SHP77 (cell line): Measurements from ENCODE around the gene ULBP2.
A peak's percentile ranks its signal among the peaks of the same experiment; 100 is the strongest.
"Not testable (repeated sequence)": the region's sequence is repeated elsewhere in the genome, so short reads cannot be mapped to it uniquely, and the experiment has no call there.

Source experiments
- DNase-seq, 2 experiments: peaks; one replicate each; lab custom pipeline; 2025; lab: John Stamatoyannopoulos, UW

ULBP2 gene

DNA sequence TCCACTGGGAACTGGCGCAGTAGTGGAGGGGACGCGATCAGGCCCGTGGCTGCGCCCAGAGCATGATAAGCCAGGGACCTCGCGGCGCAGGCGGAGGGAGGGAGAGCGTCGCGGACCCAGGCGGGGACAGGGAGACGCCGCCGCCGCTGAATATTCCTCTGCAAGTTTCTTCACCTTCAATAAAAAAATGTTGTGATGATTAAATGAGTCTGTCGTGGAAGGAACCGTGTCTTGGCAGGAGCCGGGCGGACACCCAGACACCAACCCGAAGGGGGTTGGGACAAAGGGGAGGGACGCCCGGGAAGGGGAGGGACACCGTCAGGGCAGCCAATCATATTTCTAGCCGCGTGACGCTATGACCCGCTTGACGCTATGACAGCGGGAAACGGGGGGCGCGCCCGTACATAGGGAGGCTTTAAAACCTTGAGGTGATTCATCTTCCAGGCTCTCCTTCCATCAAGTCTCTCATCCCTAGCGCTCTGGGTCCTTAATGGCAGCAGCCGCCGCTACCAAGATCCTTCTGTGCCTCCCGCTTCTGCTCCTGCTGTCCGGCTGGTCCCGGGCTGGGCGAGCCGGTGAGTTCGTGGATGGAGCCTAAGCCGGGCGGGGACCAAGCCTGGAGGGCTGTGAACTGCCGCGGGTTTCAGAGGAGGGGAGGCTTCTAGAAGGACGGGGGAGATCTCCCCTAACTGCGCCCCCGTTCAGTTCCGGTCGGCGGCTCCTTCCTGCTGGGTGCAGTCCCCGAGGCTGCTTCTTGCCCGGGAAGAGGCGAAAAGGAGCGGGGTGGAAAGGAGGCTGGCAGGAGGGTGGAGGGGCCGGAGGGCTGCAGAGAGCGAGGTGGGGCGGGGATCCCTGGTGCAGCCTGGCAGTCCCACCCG lies at the start of gene ULBP2:
ULBP2 (plus strand) TSS at position 432 of the 878 bp plus-strand sequence; CDS start at position 491, 59 bp downstream.
- peak; percentile 68 to 72 for DNase-seq

DNA sequence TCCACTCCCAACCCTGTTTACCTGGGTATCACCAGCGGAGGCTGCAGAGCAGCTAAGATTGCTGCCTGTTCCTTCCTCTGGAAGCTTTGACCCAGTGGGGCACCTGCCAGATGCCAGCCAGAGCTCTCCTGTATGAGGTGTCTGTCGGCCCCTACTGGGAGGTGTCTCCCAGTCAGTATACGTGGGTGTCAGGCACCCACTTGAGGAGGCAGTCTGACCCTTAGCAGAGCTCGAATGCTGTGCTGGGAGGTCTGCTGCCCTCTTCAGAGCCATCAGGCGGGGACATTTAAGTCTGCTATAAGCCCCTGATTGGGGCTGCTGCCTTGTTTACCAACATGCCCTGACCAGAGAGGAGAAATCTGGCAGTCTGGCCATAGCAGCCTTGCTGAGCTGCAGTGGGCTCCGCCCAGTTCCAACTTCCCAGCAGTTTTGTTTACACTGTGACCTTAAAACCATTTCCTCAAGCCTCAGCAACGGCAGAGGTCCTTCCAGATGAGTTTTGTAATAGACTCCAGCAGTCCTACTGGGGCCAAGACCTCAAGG lies 46.7 kb upstream of the ULBP2 start:
- DNase-seq: no peak

- DNase-seq: peak; percentile 76 to 86
Observed at GRCh38 chr6:149895833-149896271, 46.0 kb upstream of the ULBP2 start.

- DNase-seq: no peak
Observed at GRCh38 chr6:149896491-149896890, 45.3 kb upstream of the ULBP2 start.

DNA sequence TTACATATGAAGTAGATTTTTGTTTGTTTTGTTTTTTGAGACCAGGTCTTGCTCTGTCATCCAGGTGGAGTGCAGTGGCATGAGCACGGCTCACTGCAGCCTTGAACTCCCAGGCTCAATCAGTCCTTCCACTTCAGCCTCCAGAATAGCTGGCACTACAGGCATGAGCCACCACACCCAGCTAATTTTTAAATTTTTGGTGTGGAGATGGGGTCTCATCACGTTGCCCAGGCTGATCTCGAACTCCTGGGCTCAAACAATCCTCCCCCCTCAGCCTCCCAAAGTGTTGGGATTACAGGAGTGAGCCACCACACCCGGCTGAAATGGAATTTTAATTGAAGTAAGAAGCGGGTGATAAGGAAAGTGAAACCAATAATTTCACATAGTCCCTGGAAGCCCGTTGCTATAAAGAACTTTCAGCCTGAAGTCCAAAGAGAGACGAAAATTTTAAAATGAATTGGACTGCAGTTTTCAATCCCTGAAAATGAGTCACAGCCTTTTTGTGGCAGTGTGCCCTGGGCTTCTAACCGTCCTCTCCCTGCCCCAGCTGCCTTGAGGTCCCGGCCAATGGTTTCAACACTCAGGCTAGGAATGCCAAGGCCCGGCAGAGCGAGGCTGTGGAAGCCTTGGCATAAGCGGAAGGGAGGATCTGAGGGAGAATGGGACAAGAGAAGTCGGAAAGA lies 44.7 kb upstream of the ULBP2 start:
- DNase-seq: no peak

DNA sequence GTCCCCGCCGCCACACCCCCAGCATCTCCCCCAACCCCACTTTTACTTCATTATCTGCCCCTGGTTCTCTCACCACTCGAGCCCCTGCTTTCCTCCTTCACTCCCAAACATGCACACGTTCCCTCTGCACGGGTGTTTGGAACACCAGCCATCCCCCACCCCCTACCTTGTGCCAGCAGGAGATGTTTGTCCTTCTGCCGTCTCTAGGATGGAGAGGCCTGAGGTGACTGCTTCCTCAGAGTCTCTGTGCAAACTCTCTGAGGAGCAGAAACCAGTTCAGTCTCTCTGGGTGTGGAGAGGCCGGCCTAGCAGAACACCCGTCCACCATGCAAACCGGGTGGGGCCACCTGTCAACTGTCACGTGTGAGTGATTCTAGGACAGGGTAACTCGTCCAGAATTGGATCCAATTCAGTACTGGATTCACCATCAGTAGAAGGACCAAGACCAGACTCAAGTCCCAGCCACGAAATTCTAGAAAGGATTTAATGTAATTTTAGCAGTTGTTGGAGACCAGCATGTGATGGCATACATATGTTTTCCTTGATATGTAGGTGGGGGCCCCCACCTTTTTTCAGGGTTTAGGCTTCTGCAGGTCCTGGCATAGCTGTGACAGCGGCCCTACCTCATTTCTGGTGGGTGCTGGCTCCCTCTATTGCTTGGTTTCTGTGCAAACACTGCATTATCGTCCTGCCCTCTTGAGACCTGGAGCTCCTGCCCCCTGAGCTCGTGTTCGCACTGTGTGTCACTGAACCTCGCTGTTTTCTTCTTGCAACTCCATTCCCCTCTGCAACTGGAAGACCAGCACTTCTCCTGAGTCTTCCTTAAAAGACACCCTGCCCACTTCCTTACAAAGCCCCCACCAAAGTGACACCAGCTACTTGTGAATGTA lies 43.7 kb upstream of the ULBP2 start, which contains the start of gene RAET1E:
RAET1E (minus strand) TSS at position 259 of the 890 bp plus-strand sequence. CDS start 7,212 bp downstream, outside the sequence.
- DNase-seq: peak in 1 of 2 experiments; percentile 16

GRCh38 chr6:149898966-149899365 lies 42.8 kb upstream of the ULBP2 start:
- DNase-seq: no peak

DNA sequence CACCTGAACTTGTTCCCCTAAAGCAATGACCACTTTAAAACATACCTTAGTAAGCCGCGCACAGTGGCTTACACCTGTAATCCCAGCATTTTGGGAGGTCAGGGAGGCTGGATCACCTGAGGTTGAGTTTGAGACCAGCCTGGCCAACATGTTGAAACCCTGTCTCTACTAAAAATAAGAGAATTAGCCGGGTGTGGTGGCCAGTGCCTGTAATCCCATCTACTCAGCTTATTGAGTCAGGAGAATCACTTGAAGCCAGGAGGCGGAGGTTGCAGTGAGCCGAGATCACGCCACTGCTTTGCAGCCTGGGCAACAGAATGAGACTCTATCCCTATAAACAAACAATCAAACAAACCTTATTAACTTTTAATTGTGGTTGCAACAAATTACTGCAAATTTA lies 42.3 kb upstream of the ULBP2 start:
- DNase-seq: no peak

- no peak for DNase-seq
Observed at GRCh38 chr6:149899926-149900619, 41.7 kb upstream of the ULBP2 start.

- DNase-seq: no peak
Observed at GRCh38 chr6:149900620-149901443, 41.0 kb upstream of the ULBP2 start.

DNA sequence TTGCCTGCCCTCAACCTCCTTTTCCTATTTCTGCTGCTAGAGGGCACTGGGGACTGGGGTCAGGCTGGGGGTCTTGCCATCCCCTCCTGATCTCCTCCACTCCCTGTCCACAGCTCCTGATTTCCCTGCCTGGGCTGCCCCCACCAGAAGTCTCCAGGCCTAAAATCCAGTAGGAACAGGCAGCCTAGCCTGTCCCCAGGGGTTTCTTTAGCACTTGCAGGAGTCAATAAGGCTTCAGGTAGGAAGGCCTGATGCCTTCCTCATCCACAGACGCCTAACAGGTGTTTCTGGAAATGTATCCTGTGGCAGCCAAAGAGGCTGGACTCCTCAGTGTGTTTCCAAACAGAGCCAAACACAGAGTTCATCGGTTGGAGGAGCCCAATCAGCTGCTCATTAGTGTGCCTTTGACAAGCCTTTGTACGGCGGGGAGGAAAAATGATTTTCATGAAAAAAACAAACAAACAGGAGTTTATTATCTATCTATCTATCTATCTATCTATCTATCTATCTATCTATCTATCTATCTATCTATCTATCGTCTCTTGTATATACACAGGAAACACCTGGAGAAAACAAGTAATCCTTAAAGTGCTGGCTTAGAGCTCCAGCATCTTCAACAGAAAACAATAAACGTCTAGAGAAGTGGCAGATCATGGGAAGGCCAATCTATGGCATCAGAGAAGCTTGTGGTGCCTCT lies 40.2 kb upstream of the ULBP2 start:
- DNase-seq: no peak

DNA sequence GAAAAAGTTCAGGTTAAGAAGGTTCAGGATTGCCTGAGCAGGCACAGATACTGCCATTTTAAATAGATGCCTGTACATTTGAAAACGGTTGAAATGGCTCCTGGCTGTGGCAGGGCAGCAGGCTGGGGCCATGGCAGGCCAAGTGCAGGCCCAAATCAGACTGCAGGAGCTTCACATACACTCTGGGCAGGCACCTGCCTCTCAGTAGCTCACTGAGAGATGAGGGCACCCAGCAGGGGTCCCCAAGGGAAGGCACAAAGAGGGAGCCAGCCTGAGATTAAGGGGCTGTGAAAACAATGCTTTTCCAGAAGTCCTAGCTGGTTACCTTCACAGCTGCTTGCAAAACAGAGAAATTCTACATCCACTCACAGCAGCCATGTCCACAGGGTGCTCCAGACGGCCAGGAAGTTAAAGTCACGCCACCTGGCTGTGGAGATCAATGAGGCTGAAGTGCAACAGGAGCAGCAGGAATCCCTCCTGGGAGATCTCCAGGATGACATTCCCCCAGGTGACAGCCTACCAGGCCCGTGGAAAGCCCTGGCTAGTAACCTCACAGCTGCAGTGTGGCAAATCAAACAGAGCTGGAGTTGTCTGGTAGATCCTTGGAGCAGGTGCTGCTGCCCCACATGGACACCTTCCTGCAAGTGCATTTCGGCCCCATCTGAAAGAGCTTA lies 37.7 kb upstream of the ULBP2 start:
- peak; percentile 57 to 58 for DNase-seq

DNA sequence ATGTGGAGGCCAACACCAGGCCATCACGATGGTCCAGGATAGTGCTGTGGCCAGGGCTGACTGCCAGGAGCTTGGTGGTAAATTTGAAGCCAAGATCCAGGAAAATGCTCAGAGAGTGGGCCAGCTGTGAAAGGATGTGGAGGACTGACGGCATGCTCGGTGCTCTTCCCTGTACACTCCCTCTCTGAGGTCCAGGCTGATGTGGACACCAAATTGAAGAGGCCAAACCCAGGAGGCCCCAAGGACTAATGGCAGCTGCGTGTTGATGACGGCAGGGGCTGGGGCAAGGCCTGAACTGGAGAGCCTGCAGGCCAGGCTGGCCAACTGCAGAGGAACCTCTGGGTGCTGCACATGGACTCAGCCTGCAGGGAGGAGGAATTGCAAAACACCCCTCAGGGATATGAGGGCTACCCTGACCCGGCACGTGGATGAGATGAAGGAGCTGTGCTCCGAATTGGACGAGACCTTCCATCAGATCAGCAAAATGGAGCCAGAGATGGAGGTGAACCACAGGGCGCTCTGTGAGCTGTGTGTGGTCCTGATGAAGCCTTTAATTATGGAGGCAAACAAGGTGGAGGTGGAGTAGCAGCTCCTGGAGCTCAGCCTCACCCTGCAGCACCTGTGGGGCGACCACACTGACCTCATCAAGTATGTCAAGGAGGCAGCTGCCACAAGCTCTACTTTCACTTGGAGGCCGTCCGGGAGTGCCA lies 37.0 kb upstream of the ULBP2 start:
- DNase-seq: no peak

- DNase-seq: no peak
Observed at GRCh38 chr6:149905371-149905910, 36.4 kb upstream of the ULBP2 start.

- DNase-seq: peak in 1 of 2 experiments; percentile 26
Observed at GRCh38 chr6:149905911-149906371, 35.9 kb upstream of the ULBP2 start.

DNA sequence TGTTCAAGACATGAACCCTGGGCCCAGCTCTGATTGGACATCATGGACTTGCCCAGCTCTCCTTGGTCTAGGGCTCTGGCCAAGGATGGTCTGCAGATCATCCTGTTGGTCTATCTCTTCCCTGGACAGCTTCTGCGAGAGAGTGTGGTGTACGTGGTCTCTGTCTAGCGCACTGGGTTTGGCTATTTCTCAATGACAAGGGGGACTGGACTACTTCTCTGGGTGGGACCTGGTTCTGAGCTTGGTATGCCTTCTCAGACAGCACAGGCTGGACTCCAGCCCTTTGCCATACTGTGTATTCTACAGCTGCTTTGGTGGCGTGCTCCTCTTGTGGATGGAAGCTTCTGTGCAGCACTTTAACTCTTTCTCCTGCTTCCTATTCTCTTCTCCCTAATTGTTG lies 35.4 kb upstream of the ULBP2 start:
- DNase-seq: no peak

GRCh38 chr6:149907317-149907716 lies 34.5 kb upstream of the ULBP2 start:
- DNase-seq: no peak

- DNase-seq: not testable (repeated sequence)
Observed at GRCh38 chr6:149908480-149908879, 33.3 kb upstream of the ULBP2 start.
